Measurements from ENCODE around the gene TNRC6C. TPM values are rescaled to one million over a fixed set of nuclear protein-coding genes. Genes with fewer than 3 reads are reported as not detected.

TNRC6C gene
- polyA plus RNA-seq, 3 donors = 0.38 to 0.80 (median 0.46) TPM

- Histone ChIP-seq H3K4me1 (ENCODE audit: control insufficient read depth in 1 of 2, insufficient read depth in 2 of 2, low read length in 2 of 2) (peaks cover 6 to 18% of the 10 kb centered on the region in 2 donors), H3K27ac (ENCODE audit: low read depth in 1 of 2, low read length in 2 of 2) (no peak overlapping the region), H3K27me3 (ENCODE audit: control insufficient read depth in 2 of 2, insufficient read depth in 2 of 2, low read length in 2 of 2) (no peaks in the 10 kb centered on the region), H3K79me2 (ENCODE audit: insufficient read depth, low read length) (peaks cover 8% of the 10 kb centered on the region), H2AFZ (ENCODE audit: insufficient read depth, low read depth, low read length, poor library complexity, severe bottlenecking) (no peak overlapping the region), H3K4me2 (replicated peaks; ENCODE audit: extremely low read depth, low read length, poor library complexity, severe bottlenecking) (no peak overlapping the region), H3K9me3 (replicated peaks in 1 of 2; ENCODE audit: control insufficient read depth in 1 of 2, insufficient read depth in 1 of 2, low read length in 2 of 2) (no peaks in the 10 kb centered on the region), H3K36me3 (replicated peaks in 1 of 2; ENCODE audit: control insufficient read depth in 1 of 2, insufficient read depth in 2 of 2, low read length in 2 of 2) (peaks cover 15 to 19% of the 10 kb centered on the region in 2 donors), H3K4me3 (replicated peaks in 1 of 3; ENCODE audit: low read depth in 2 of 3, low read length in 3 of 3) (no peak overlapping the region), H4K20me1 (ENCODE audit: insufficient read depth, low read length) (no peaks in the 10 kb centered on the region), H3K9ac (ENCODE audit: insufficient read depth, low read length, poor library complexity, severe bottlenecking) (no peak overlapping the region)
- Mint-ChIP-seq H3K9me3 (peaks cover 0 to 4% (median 0%) of the 10 kb centered on the region in 7 donors), H3K27ac (no peak overlapping the region), H3K27me3 (ENCODE audit: low read depth in 3 of 3) (peaks cover 0 to 5% (median 1%) of the 10 kb centered on the region in 3 donors), H3K4me3 (no peak overlapping the region), H3K4me1 (peaks cover 16% of the 10 kb centered on the region), H3K36me3 (peaks cover 31 to 37% of the 10 kb centered on the region in 2 donors)
- no peak for DNase-seq
- intact Hi-C loops (cut with micrococcal nuclease) = no loop called here
- TF ChIP-seq CTCF (IDR thresholded peaks at IDR 0.05) = no peak
- WGBS (ENCODE audit: insufficient coverage) = 94% methylated on average over 4 of the region's 5 CpGs
Observed at GRCh38 chr17:78045316-78045715, 86.8 kb downstream of the TNRC6C start.

GRCh38 chr17:78046923-78047322, 88.4 kb downstream of the TNRC6C start:
- H3K36me3 Mint-ChIP-seq = peaks cover 43 to 51% of the 10 kb centered on the region in 2 donors
- no peak overlapping the region for H3K27ac ChIP-seq (ENCODE audit: low read depth in 1 of 2, low read length in 2 of 2)
- no peak overlapping the region for H3K4me3 ChIP-seq (replicated peaks in 1 of 3; ENCODE audit: low read depth in 2 of 3, low read length in 3 of 3)
- peaks cover 21 to 34% of the 10 kb centered on the region in 2 donors for H3K36me3 ChIP-seq (replicated peaks in 1 of 2; ENCODE audit: control insufficient read depth in 1 of 2, insufficient read depth in 2 of 2, low read length in 2 of 2)
- H3K9me3 ChIP-seq (replicated peaks in 1 of 2; ENCODE audit: control insufficient read depth in 1 of 2, insufficient read depth in 1 of 2, low read length in 2 of 2) = no peaks in the 10 kb centered on the region
- H3K4me1 ChIP-seq (ENCODE audit: control insufficient read depth in 1 of 2, insufficient read depth in 2 of 2, low read length in 2 of 2) = peaks cover 0 to 2% of the 10 kb centered on the region in 2 donors
- H3K79me2 ChIP-seq (ENCODE audit: insufficient read depth, low read length) = peaks cover 8% of the 10 kb centered on the region
- H4K20me1 ChIP-seq (ENCODE audit: insufficient read depth, low read length) = no peaks in the 10 kb centered on the region
- H3K4me3 Mint-ChIP-seq = no peak overlapping the region
- no peak overlapping the region for H3K9ac ChIP-seq (ENCODE audit: insufficient read depth, low read length, poor library complexity, severe bottlenecking)
- peaks cover 0 to 4% (median 0%) of the 10 kb centered on the region in 7 donors for H3K9me3 Mint-ChIP-seq
- no peak overlapping the region for H3K27ac Mint-ChIP-seq
- 70% methylated on average over 2 of the region's 2 CpGs for WGBS (ENCODE audit: insufficient coverage)
- DNase-seq = no peak
- no peaks in the 10 kb centered on the region for H3K27me3 ChIP-seq (ENCODE audit: control insufficient read depth in 2 of 2, insufficient read depth in 2 of 2, low read length in 2 of 2)
- no peak overlapping the region for H2AFZ ChIP-seq (ENCODE audit: insufficient read depth, low read depth, low read length, poor library complexity, severe bottlenecking)
- no peak for TF ChIP-seq CTCF (IDR thresholded peaks at IDR 0.05)
- H3K27me3 Mint-ChIP-seq (ENCODE audit: low read depth in 3 of 3) = peaks cover 0 to 5% (median 1%) of the 10 kb centered on the region in 3 donors
- peaks cover 5% of the 10 kb centered on the region for H3K4me1 Mint-ChIP-seq
- intact Hi-C loops (cut with micrococcal nuclease) = no loop called here
- H3K4me2 ChIP-seq (replicated peaks; ENCODE audit: extremely low read depth, low read length, poor library complexity, severe bottlenecking) = no peak overlapping the region

Data from CD14-positive monocyte (primary cell).